C4-2B (cell line): Measurements from ENCODE around the gene SLC26A2.
A peak's percentile ranks its signal among the peaks of the same experiment; 100 is the strongest.

Source experiments
- H3K27ac ChIP-seq: fragments of 450-650 bp; 2 replicates; pipeline ENCODE4 v1.5.1; 2017
- ZFX ChIP-seq: fragments of 450-650 bp; IDR thresholded peaks from 2 replicates; pipeline ENCODE4 v1.6.1; 2017
- TF ChIP-seq, protein P1 (sequence below): fragments of 450-650 bp; conservative IDR thresholded peaks from 2 replicates; pipeline ENCODE4 v1.5.1; 2017; ENCODE audit warnings: mild to moderate bottlenecking

Gene SLC26A2

DNA sequence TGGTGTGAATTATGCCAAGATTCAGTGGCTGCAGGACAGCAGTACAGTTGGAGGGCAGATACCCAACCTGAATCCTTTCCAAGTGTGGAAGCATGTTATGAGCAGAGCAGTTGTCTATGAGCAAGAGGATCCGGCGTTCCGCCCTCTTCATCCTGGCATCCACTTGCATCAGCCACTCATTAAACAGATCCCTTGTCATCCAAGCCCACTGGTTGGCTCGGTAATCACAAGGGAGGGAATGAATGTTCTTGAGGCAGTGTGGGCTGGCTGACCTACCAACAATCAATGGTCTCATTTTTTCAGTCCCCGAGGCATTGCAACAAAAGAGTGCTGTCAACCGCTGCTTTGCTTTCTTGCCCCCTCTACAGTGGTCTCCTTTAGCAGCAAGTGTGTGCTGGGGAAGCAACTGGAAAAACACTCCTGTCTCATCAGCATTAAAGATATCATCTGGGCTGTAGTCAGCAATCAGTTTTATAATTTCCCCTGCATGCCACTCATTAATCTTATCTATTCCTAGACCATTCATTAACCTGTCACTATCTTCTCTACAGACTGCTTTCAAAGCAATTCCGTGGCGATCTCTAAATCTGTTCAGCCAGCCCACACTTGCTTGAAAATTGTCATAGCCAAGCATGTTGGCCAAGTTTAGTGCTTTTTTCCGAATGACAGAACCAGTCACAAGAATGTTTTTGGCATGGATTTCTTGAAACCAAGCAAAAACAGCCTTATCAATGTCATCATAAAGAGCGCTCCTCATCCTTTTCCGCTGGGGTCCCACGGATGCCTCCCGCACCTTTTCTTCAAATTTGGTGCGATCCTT, 35.0 kb downstream of the SLC26A2 start:
- peak overlapping the region; percentile 96 for H3K27ac ChIP-seq
- TF ChIP-seq, protein P1, sequence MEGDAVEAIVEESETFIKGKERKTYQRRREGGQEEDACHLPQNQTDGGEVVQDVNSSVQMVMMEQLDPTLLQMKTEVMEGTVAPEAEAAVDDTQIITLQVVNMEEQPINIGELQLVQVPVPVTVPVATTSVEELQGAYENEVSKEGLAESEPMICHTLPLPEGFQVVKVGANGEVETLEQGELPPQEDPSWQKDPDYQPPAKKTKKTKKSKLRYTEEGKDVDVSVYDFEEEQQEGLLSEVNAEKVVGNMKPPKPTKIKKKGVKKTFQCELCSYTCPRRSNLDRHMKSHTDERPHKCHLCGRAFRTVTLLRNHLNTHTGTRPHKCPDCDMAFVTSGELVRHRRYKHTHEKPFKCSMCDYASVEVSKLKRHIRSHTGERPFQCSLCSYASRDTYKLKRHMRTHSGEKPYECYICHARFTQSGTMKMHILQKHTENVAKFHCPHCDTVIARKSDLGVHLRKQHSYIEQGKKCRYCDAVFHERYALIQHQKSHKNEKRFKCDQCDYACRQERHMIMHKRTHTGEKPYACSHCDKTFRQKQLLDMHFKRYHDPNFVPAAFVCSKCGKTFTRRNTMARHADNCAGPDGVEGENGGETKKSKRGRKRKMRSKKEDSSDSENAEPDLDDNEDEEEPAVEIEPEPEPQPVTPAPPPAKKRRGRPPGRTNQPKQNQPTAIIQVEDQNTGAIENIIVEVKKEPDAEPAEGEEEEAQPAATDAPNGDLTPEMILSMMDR = no peak
- TF ChIP-seq ZFX = no peak

DNA sequence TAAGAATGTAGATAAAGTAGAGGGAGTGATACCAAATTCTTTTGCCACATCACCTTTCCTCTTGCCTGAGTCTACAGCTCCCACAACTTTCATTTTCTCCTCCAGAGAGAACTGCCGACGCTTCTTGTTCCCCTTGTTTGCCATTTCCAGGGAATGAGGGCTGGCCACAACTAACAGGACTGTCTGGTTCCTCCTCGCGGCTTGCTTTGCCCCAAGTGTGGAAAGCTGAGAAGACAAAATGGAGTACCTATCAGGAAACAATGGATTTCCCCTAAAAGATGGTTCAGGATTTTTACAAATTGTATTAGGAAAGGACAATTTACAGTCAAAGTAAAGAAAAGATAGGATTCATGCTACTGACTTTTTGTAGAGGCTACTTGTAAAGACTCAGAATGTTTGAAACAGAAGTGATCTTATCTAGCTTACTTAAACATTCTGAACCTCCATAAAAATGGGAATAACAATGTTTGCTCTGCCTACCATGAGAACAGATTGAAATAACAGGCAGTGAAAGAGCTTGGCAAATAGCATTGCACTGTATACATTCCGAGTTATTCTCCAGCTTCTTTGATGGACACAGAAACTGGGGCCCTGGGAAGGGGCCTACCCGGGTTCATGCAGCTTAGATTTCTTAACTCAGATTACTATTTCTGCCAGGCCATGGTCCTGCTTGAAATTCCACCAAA, 35.8 kb downstream of the SLC26A2 start:
- no peak for TF ChIP-seq ZFX
- TF ChIP-seq, protein P1 = no peak
- peak overlapping the region; percentile 96 for H3K27ac ChIP-seq

DNA sequence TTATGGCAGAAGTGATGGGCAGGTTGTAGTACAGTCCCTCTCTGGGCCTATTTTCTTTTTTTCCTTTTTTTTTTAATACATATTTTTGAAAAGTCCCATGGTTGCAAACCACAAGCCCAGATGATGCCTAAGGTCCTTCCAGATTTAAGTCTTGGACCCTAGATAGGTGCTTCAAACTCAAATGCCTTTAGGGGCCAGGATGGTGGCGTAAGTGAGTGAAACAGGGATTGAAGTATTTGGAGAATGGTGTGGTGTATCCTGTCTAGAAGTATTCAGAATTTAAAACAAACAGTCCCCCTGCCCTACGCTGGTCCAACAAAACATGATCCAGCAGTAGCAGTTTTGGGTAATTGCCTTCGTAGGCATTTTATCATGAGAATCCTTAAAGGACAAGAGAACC, 37.7 kb downstream of the SLC26A2 start:
- TF ChIP-seq ZFX = no peak
- TF ChIP-seq, protein P1 = no peak
- H3K27ac ChIP-seq = peak overlapping the region; percentile 96

DNA sequence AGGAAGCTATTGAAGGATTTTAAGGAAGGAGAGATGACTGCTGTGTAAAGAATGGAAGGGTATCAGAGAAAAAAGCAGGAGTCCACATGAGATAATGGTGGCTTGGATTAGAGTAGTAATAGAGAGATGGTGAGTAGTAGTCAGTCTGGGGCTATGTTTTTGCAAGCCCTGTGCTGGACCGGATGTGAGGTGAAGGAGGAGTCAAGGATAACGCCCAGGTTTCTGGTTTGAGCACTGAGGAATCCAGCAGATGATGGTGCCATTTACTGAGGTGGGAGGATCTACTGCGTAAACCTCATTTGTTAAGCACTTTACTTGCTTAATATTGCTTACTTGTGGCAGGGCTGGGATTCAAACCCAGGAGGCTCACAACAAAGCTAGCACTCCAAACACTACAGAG, 38.8 kb downstream of the SLC26A2 start:
- TF ChIP-seq ZFX = no peak
- TF ChIP-seq, protein P1 = no peak
- H3K27ac ChIP-seq = peak overlapping the region; percentile 100; the same call in 1 of the 2 replicates

DNA sequence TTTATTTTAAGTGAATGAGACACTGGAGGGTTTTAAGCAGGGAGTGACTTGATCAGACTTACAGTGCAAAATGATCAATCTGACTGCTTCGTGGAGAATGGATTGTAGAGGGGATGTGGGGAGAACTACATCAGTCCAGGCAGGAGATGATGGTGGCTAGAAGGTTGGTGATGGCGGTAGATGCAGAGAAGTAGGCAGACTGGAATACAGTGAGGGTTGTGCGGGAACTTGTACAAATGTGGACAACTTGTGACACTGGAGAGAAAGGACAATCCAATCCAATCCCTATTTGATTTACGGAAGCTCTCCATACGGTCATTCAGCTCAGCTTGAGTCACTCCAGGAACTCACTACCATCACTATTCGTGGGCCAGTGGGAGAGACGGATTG, 39.3 kb downstream of the SLC26A2 start:
- peak overlapping the region; percentile 100 for H3K27ac ChIP-seq
- TF ChIP-seq, protein P1 = no peak
- no peak for TF ChIP-seq ZFX

DNA sequence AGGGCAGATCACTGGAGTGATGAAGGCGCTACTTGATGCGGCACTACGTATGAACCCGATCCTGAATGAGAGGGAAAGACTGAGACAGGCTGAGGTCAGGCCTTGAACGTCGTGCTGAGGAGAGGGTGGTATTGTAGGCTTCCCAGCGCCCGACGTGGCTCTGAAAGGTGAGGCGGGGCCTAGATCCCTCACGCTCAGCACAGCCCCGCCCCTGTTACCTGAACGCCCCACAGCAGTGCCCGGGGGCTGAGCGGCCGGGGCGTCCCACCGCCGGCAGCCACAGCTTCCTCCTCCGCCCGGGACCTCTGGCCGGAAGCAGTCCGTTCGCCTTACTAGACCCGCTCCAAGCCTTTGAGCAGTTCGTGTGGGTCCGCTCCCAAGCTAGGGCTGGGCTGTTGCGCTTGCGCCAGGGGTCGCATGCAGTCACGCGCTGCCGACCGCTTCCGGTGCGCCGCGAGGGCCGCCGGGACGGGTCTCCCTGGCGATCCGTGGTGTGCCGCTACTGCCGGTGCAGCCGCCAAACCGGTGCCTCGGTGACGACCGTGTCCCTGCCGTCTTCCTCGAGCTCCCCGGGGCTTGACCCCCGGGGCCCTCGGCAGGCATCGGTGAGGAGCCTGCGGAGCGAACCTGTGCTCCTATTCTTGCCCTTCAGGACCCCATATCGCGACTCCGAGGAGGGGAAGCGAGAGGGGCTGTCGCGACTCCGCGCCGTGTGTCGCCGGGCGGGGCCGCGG, 39.9 kb downstream of the SLC26A2 start, which contains the start of the genes HMGXB3 and TIGD6:
Gene HMGXB3 (plus strand): TSS at position 484 of the 734 bp plus-strand sequence. CDS start 4,114 bp downstream, outside the sequence.
Gene TIGD6 (minus strand): TSS at position 399 of the 734 bp plus-strand sequence. CDS start 4,306 bp downstream, outside the sequence.
- peak within 1 kb of the TSS; percentile 100 for H3K27ac ChIP-seq
- TF ChIP-seq, protein P1 = no peak
- TF ChIP-seq ZFX = peak; percentile 51; the same call in 1 of the 2 replicates
